ENCODE results near the gene LY86. TPM values are rescaled to one million over a fixed set of nuclear protein-coding genes. Genes with fewer than 3 reads are reported as not detected.

LY86 gene
- total RNA-seq, 1 experiment from 2014 or later: not detected

DNA sequence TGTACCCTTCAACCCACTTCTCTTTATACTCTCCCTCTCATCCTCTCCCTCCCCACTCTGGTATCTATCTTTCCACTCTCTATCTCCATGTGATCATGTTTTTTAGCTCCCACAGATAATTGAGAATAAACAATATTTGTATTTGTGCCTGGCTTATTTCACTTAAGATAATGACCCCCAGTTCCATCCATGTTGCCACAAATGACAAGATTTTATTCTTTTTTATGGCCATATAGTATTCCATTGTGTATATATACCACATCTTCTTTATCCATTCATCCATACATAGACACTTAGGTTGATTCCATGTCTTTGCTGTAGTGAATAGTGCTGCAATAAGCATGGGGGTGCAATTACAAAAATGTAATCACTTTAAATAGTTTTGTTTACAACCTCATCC, 62.3 kb downstream of the LY86 start:
- Mint-ChIP-seq H3K27ac (ENCODE audit: unreplicated experiment) (no peak overlapping the region), H3K4me1 (ENCODE audit: low read depth, unreplicated experiment) (no peaks in the 10 kb centered on the region), H3K9me3 (ENCODE audit: low read depth, unreplicated experiment) (no peaks in the 10 kb centered on the region), H3K36me3 (ENCODE audit: insufficient read depth, unreplicated experiment) (no peaks in the 10 kb centered on the region), H3K4me3 (ENCODE audit: low read depth, unreplicated experiment) (no peak overlapping the region), H3K27me3 (ENCODE audit: unreplicated experiment) (peaks cover 22% of the 10 kb centered on the region)
- TF ChIP-seq, protein P1, sequence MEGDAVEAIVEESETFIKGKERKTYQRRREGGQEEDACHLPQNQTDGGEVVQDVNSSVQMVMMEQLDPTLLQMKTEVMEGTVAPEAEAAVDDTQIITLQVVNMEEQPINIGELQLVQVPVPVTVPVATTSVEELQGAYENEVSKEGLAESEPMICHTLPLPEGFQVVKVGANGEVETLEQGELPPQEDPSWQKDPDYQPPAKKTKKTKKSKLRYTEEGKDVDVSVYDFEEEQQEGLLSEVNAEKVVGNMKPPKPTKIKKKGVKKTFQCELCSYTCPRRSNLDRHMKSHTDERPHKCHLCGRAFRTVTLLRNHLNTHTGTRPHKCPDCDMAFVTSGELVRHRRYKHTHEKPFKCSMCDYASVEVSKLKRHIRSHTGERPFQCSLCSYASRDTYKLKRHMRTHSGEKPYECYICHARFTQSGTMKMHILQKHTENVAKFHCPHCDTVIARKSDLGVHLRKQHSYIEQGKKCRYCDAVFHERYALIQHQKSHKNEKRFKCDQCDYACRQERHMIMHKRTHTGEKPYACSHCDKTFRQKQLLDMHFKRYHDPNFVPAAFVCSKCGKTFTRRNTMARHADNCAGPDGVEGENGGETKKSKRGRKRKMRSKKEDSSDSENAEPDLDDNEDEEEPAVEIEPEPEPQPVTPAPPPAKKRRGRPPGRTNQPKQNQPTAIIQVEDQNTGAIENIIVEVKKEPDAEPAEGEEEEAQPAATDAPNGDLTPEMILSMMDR (IDR thresholded peaks at IDR 0.05; ENCODE audit: unreplicated experiment): no peak
- CTCF ChIA-PET: interaction anchor here (0.5 kb wide), 1 partner anchor 455 kb away, joined by 6 read pairs; no protein-coding TSS in a partner anchor
- no peak for DNase-seq
- intact Hi-C loops (cut with micrococcal nuclease; ENCODE audit: unreplicated experiment): no loop called here
- no TSS peak for BruUV-seq (replicated peaks)

DNA sequence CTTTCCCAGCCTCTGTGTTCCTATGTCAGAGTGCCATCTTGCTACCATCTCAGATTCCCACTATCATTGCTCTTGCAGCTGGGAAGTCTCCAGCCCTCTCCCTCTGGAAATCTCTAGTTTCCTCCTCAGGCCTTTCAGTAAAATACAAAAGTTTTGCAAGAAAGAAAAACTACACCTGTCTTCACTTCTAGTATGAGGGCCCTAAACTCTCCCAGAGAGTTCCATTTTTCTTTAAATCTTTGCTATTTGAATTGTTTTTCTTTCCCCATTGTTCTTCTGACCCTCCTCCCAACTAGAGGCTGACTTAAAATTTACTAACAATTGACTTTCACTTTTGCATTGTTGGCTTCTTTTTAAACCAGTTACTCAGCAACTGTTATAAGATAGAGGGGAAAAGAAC, 62.8 kb downstream of the LY86 start:
- Mint-ChIP-seq H3K4me3 (ENCODE audit: low read depth, unreplicated experiment) (no peak overlapping the region), H3K27me3 (ENCODE audit: unreplicated experiment) (peaks cover 22% of the 10 kb centered on the region), H3K9me3 (ENCODE audit: low read depth, unreplicated experiment) (no peaks in the 10 kb centered on the region), H3K27ac (ENCODE audit: unreplicated experiment) (no peak overlapping the region), H3K36me3 (ENCODE audit: insufficient read depth, unreplicated experiment) (no peaks in the 10 kb centered on the region), H3K4me1 (ENCODE audit: low read depth, unreplicated experiment) (no peaks in the 10 kb centered on the region)
- BruUV-seq (replicated peaks): no TSS peak
- intact Hi-C loops (cut with micrococcal nuclease; ENCODE audit: unreplicated experiment): no loop called here
- CTCF ChIA-PET: interaction anchor here (0.5 kb wide), 1 partner anchor 455 kb away, joined by 6 read pairs; no protein-coding TSS in a partner anchor
- TF ChIP-seq, protein P1 (IDR thresholded peaks at IDR 0.05; ENCODE audit: unreplicated experiment): no peak
- DNase-seq: no peak

DNA sequence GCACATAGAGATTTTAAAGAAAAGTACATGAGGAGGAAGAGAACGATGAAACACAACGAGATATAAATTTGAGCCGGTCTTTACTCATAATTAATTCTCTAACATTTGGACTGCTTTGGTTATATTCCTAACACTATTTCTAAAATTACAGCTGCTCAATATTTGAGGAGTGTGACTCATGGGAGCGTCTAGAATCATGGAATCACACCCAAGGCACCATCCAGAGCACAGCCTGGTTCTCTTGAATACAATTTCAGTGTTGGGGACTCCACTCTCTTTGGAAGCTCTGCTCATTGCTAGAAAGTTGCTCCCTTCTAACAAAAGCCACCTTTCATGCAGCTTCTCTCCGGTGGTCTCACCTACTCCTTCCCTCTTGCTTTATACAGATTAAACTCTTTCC, 64.4 kb downstream of the LY86 start:
- Mint-ChIP-seq H3K27me3 (ENCODE audit: unreplicated experiment) (peaks cover 22% of the 10 kb centered on the region), H3K4me1 (ENCODE audit: low read depth, unreplicated experiment) (no peaks in the 10 kb centered on the region), H3K36me3 (ENCODE audit: insufficient read depth, unreplicated experiment) (no peaks in the 10 kb centered on the region), H3K27ac (ENCODE audit: unreplicated experiment) (no peak overlapping the region), H3K4me3 (ENCODE audit: low read depth, unreplicated experiment) (no peak overlapping the region), H3K9me3 (ENCODE audit: low read depth, unreplicated experiment) (no peaks in the 10 kb centered on the region)
- CTCF ChIA-PET: no interaction called here
- intact Hi-C loops (cut with micrococcal nuclease; ENCODE audit: unreplicated experiment): no loop called here
- DNase-seq: no peak
- BruUV-seq (replicated peaks): no TSS peak
- TF ChIP-seq, protein P1 (IDR thresholded peaks at IDR 0.05; ENCODE audit: unreplicated experiment): no peak

DNA sequence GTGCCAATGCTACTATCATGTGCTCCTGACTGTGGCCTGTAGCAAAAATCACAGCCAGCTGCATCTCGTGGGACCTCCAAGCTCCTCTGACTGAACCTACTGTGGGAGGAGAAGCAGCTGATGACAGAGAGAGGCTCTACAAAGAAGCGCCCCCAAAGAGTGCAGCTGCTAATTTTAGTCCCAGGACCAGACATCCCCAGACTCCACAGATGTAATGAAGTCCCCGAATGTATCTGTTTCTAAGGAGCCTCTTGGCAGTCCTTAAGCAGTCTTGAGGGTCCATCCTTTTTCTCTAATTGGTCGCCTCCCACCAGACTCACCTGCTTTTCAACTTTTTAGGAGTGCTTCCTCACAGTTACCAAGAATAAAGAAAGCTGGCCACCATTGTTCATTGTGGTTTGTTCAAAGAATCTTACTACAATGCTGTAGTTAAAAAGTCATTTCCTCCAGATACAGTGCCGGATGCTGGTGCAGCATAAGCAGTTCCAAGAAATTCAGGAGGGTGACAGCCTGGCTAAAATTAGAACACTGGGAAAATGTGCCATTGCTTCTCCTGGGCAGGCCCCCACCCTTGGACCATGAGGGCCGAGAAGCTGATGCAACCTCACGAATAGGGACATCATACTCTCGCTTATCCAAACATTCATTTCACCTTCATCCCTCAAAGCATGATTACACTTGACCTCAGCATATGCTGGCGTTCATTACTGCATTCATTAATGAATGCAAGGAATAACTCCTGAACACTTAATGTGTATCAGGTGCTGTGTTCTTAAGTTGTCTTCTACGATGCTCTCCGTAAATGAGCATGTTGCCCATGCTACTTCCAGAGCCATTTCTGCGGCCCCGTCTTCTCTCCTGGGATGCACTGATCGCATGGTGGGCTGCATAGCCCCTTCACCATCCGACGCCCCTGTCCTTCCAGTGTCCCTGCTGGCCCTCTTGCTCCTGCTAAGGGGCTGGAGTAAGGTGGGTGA, 66.4 kb downstream of the LY86 start:
- no TSS peak for BruUV-seq (replicated peaks)

More for the DNA sequence above, 66.4 kb downstream of the LY86 start:
- peaks cover 22% of the 10 kb centered on the region for H3K27me3 Mint-ChIP-seq (ENCODE audit: unreplicated experiment)
- no peaks in the 10 kb centered on the region for H3K4me1 Mint-ChIP-seq (ENCODE audit: low read depth, unreplicated experiment)
- no peak overlapping the region for H3K4me3 Mint-ChIP-seq (ENCODE audit: low read depth, unreplicated experiment)
- CTCF ChIA-PET: no interaction called here
- TF ChIP-seq, protein P1 (IDR thresholded peaks at IDR 0.05; ENCODE audit: unreplicated experiment): no peak
- intact Hi-C loops (cut with micrococcal nuclease; ENCODE audit: unreplicated experiment): no loop called here
- no peaks in the 10 kb centered on the region for H3K36me3 Mint-ChIP-seq (ENCODE audit: insufficient read depth, unreplicated experiment)
- H3K9me3 Mint-ChIP-seq (ENCODE audit: low read depth, unreplicated experiment): no peaks in the 10 kb centered on the region
- no peak for DNase-seq
- H3K27ac Mint-ChIP-seq (ENCODE audit: unreplicated experiment): no peak overlapping the region

Data from Calu3 (cell line).